H1 (cell line): ENCODE measurements around the gene TMEM164. TPM values are rescaled to one million over a fixed set of nuclear protein-coding genes. Genes with fewer than 3 reads are reported as not detected.

Source experiments
- CTCF ChIA-PET: fragments of 300-600 bp; sonication (Branson Sonifier 250); formaldehyde crosslinking; loops from one replicate; lab custom pipeline; 2021; ENCODE audit not compliant: partially characterized antibody; lab: Charles Lee
- POLR2A ChIA-PET: fragments of 300-600 bp; sonication (Branson Sonifier 250); formaldehyde crosslinking; loops from one replicate; lab custom pipeline; 2021; ENCODE audit warnings: inconsistent platforms; ENCODE audit not compliant: partially characterized antibody; lab: Charles Lee
- DNase-seq, 2 experiments: peaks; one replicate each; pipeline versions ENCODE4 v3.0.0 to v3.0.0-alpha.2; 2010 to 2022; ENCODE audit warnings: low spot score in 2 of 2, low read depth in 1 of 2, mixed read lengths in 1 of 2
- FAIRE-seq: peaks from 2 replicates; lab custom pipeline; 2011; peaks lifted over from hg19 to GRCh38; lab: Jason Lieb, UNC
- H2AFZ ChIP-seq: 2 replicates; pipeline ENCODE4 v1.8.1; 2012; ENCODE audit warnings: low read length, inconsistent platforms
- H2AK5ac ChIP-seq: 2 replicates; pipeline ENCODE4 v1.6.1; 2013; ENCODE audit warnings: low read depth, low read length
- H2BK120ac ChIP-seq: replicated peaks from 2 replicates; pipeline ENCODE3; 2013; ENCODE audit warnings: low read depth, low read length, inconsistent platforms
- H2BK12ac ChIP-seq: 2 replicates; pipeline ENCODE4 v1.6.1; 2013; ENCODE audit warnings: low read depth, low read length
- H2BK15ac ChIP-seq: 2 replicates; pipeline ENCODE4 v1.6.1; 2013; ENCODE audit warnings: low read length
- H2BK20ac ChIP-seq: 2 replicates; pipeline ENCODE4 v1.6.1; 2013; ENCODE audit warnings: low read length
- H2BK5ac ChIP-seq: 2 replicates; pipeline ENCODE4 v1.6.1; 2013; ENCODE audit warnings: low read depth, low read length
- H3K14ac ChIP-seq: 2 replicates; pipeline ENCODE4 v1.6.1; 2013; ENCODE audit warnings: inconsistent platforms; ENCODE audit not compliant: insufficient read length
- H3K18ac ChIP-seq: 2 replicates; pipeline ENCODE4 v1.6.1; 2013; ENCODE audit warnings: low read length; ENCODE audit errors: extremely low read depth
- H3K23ac ChIP-seq: 2 replicates; pipeline ENCODE4 v1.6.1; 2013; ENCODE audit warnings: inconsistent platforms; ENCODE audit not compliant: insufficient read length
- H3K23me2 ChIP-seq: 2 replicates; pipeline ENCODE4 v1.6.1; 2013; ENCODE audit warnings: low read depth, low read length
- H3K27ac ChIP-seq: 2 replicates; pipeline ENCODE4 v1.6.1; 2011; ENCODE audit warnings: low read depth, low read length, inconsistent platforms
- H3K27me3 ChIP-seq, 4 experiments: replicated peaks in 1 of 4; 1 replicate in 1 of 4; 2 replicates in 3 of 4; pipeline versions ENCODE4 v1.6.1 to v1.8.1; 2011 to 2013; ENCODE audit warnings: low read length in 3 of 4, mild to moderate bottlenecking in 3 of 4, inconsistent platforms in 2 of 4, mixed read lengths in 2 of 4, moderate library complexity in 1 of 4; ENCODE audit not compliant: control insufficient read depth in 3 of 4, insufficient read depth in 3 of 4; ENCODE audit errors: extremely low read depth in 1 of 4
- H3K36me3 ChIP-seq, 4 experiments: 2 replicates each; pipeline versions ENCODE4 v1.6.1 to v1.8.1; 2011 to 2013; ENCODE audit warnings: mild to moderate bottlenecking in 4 of 4, low read length in 3 of 4, moderate library complexity in 2 of 4, control low read depth in 1 of 4, inconsistent platforms in 1 of 4; ENCODE audit not compliant: insufficient read depth in 4 of 4, control insufficient read depth in 2 of 4
- H3K4ac ChIP-seq: replicated peaks from 2 replicates; pipeline ENCODE3; 2013; ENCODE audit warnings: low read length, low read depth, mixed read lengths, inconsistent platforms; ENCODE audit not compliant: insufficient read length
- H3K4me1 ChIP-seq, 4 experiments: replicated peaks in 1 of 4; 1 replicate in 1 of 4; 2 replicates in 3 of 4; pipeline versions ENCODE4 v1.6.1 to v1.8.1; 2011 to 2013; ENCODE audit warnings: low read length in 3 of 4, inconsistent platforms in 2 of 4, mixed read lengths in 1 of 4; ENCODE audit not compliant: insufficient read depth in 4 of 4, control insufficient read depth in 3 of 4
- H3K4me2 ChIP-seq, 2 experiments: 2 replicates each; pipeline versions ENCODE4 v1.6.1 to v1.8.1; 2011 to 2013; ENCODE audit warnings: low read depth in 2 of 2, low read length in 2 of 2, control low read depth in 1 of 2, inconsistent platforms in 1 of 2, mild to moderate bottlenecking in 1 of 2; ENCODE audit not compliant: insufficient read depth in 1 of 2
- H3K4me3 ChIP-seq, 4 experiments: fragments of 200-600, 300-600 bp in 1 of 4; sonication (generic), shearing (Covaris generic), sonication (Bioruptor Twin) in 1 of 4; 2 replicates each; pipeline versions ENCODE4 v1.5.1 to v1.8.1; 2011 to 2016; ENCODE audit warnings: low read length in 4 of 4, low read depth in 3 of 4, control low read depth in 2 of 4, inconsistent platforms in 2 of 4, mild to moderate bottlenecking in 2 of 4, mixed read lengths in 1 of 4, moderate library complexity in 1 of 4; ENCODE audit not compliant: insufficient read depth in 2 of 4; ENCODE audit errors: extremely low read depth in 1 of 4
- H3K56ac ChIP-seq: replicated peaks from 2 replicates; pipeline ENCODE3; 2013; ENCODE audit warnings: low read depth, mild to moderate bottlenecking, mixed read lengths, low read length, inconsistent platforms; ENCODE audit not compliant: insufficient read length
- H3K79me1 ChIP-seq: 2 replicates; pipeline ENCODE4 v1.6.1; 2013; ENCODE audit warnings: low read depth, low read length, control low read depth
- H3K79me2 ChIP-seq, 2 experiments: 2 replicates each; pipeline versions ENCODE4 v1.6.1 to v1.8.1; 2012 to 2013; ENCODE audit warnings: low read length in 2 of 2, mild to moderate bottlenecking in 2 of 2, inconsistent platforms in 1 of 2; ENCODE audit not compliant: insufficient read depth in 2 of 2, control insufficient read depth in 1 of 2
- H3K9ac ChIP-seq, 4 experiments: replicated peaks in 1 of 4; 1 replicate in 1 of 4; 2 replicates in 3 of 4; pipeline versions ENCODE4 v1.6.1 to v1.8.1; 2011 to 2013; ENCODE audit warnings: low read depth in 3 of 4, low read length in 3 of 4, control low read depth in 2 of 4, mild to moderate bottlenecking in 2 of 4, moderate library complexity in 2 of 4, inconsistent platforms in 1 of 4; ENCODE audit errors: extremely low read depth in 1 of 4
- H3K9me3 ChIP-seq, 2 experiments: 2 replicates each; pipeline versions ENCODE4 v1.6.1 to v1.8.1; 2012 to 2013; ENCODE audit warnings: mild to moderate bottlenecking in 2 of 2, moderate library complexity in 2 of 2, control low read depth in 1 of 2, inconsistent platforms in 1 of 2, low read depth in 1 of 2, low read length in 1 of 2, mixed read lengths in 1 of 2; ENCODE audit not compliant: insufficient read depth in 2 of 2
- H4K20me1 ChIP-seq, 2 experiments: replicated peaks in 1 of 2; 2 replicates each; pipeline versions ENCODE3 to v1.8.1; 2011 to 2013; ENCODE audit warnings: inconsistent platforms in 2 of 2, low read length in 2 of 2, mild to moderate bottlenecking in 1 of 2; ENCODE audit not compliant: insufficient read depth in 2 of 2, control insufficient read depth in 1 of 2
- H4K5ac ChIP-seq: 2 replicates; pipeline ENCODE4 v1.6.1; 2013; ENCODE audit warnings: low read length, low read depth, mixed read lengths, inconsistent platforms; ENCODE audit not compliant: insufficient read length
- H4K8ac ChIP-seq: 2 replicates; pipeline ENCODE4 v1.8.0; 2013; ENCODE audit warnings: mild to moderate bottlenecking, moderate library complexity, low read length, inconsistent platforms; ENCODE audit not compliant: insufficient read depth; ENCODE audit errors: extremely low read depth
- H4K91ac ChIP-seq: replicated peaks from 2 replicates; pipeline ENCODE3; 2013; ENCODE audit warnings: low read length, mixed read lengths, inconsistent platforms; ENCODE audit not compliant: insufficient read length
- JUN ChIP-seq: IDR thresholded peaks from 2 replicates; pipeline ENCODE4 v1.6.1; 2011; ENCODE audit warnings: low read depth, mild to moderate bottlenecking, improper control_type of control experiment, low read length
- SAP30 ChIP-seq: fragments of 300-600 bp; sonication (generic); IDR thresholded peaks from 2 replicates; pipeline ENCODE4 v1.7.1; 2012; ENCODE audit warnings: low read length, moderate library complexity, mild to moderate bottlenecking, inconsistent platforms; ENCODE audit not compliant: insufficient read depth, insufficient replicate concordance
- whole genome bisulfite sequencing, 2 experiments: shearing (Covaris generic) in 1 of 2; methylation state at CpG; one replicate each; pipeline versions ENCODE4 v1.1.6 to v1.1.7; 2013 to 2015; ENCODE audit warnings: low lambda C conversion rate in 2 of 2, mixed read lengths in 2 of 2, inconsistent platforms in 1 of 2, low coverage in 1 of 2, missing lambda C conversion rate in 1 of 2; ENCODE audit not compliant: insufficient replicate concordance in 2 of 2, insufficient coverage in 1 of 2, insufficient read length in 1 of 2; ENCODE audit errors: extremely low coverage in 1 of 2, missing lambda C conversion rate in 1 of 2; 5-methylcytosine and 5-hydroxymethylcytosine counted together
- polyA plus RNA-seq, 7 experiments: library from polyadenylated mRNA; depleted of rRNA in 3 of 7; stranded (reverse) in 5 of 7; unstranded in 2 of 7; fragments of >200 nt in 5 of 7; fragments of 200-250 nt in 2 of 7; gene quantifications; 1 replicate in 5 of 7; 2 replicates in 1 of 7; 4 replicates in 1 of 7; pipeline versions ENCODE4 v1.2.1 to v1.2.3, GENCODE V29; 2011 to 2013; ENCODE audit warnings: missing spikeins in 2 of 7, mixed read lengths in 2 of 7
- total RNA-seq: library from RNA; stranded (reverse); fragmentation: NEBNext Ultra II Directional; extraction: Animal tissue kit (Norgen Biotek cat#: 25700); gene quantifications from 2 replicates; pipeline ENCODE4 v1.2.1, GENCODE V29; 2021

TMEM164 gene
- total and polyA plus RNA-seq, 2 of the 8 experiments (the other 6 are each of a cell fraction or from before 2014, with no cell fraction given), result 7.3 to 14.8 TPM

DNA sequence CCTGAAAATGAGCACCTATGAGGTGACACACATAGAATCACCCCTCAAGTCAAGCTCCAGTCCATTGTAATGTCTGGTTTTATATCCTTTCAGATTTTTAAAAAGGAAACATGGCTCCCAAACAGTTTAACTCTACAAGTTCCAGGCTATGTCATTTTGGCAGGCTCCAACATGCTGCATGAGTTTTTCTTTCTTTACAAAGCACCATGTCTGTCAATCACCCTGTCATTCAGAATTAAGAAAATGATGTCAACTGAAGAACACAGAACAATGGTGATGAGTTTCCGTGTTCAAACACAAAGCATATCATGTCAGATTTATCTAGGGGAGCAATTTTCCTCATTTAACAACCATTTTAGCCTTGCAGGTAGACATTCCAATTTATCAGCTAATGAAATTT lies 208.4 kb downstream of the TMEM164 start:
- Histone ChIP-seq H3K23me2 (no peaks in the 10 kb centered on the region), H2BK15ac (no peak overlapping the region), H3K79me2 (no peaks in the 10 kb centered on the region), H2BK5ac (no peak overlapping the region), H2AFZ (no peak overlapping the region), H2BK120ac (no peak overlapping the region), H4K91ac (no peak overlapping the region), H4K8ac (no peak overlapping the region), H4K20me1 (no peaks in the 10 kb centered on the region), H3K27me3 (no peaks in the 10 kb centered on the region), H2BK20ac (no peak overlapping the region), H3K14ac (no peak overlapping the region), H3K56ac (no peak overlapping the region), H3K4ac (no peak overlapping the region), H4K5ac (no peak overlapping the region), H3K4me1 (no peaks in the 10 kb centered on the region), H2AK5ac (no peak overlapping the region), H3K36me3 (no peaks in the 10 kb centered on the region; a peak in 1 of 8 replicates), H3K23ac (no peak overlapping the region), H3K27ac (no peak overlapping the region), H3K4me2 (no peak overlapping the region), H3K18ac (no peak overlapping the region), H2BK12ac (no peak overlapping the region), H3K79me1 (no peaks in the 10 kb centered on the region), H3K9me3 (no peaks in the 10 kb centered on the region), H3K9ac (no peak overlapping the region), H3K4me3 (no peak overlapping the region)
- DNase-seq, result no peak
- ChIA-PET POLR2A (no interaction called here), CTCF (interaction anchor here (0.6 to 2.1 kb wide), 11 partner anchors 12 to 398 kb away, joined by 3 to 8 read pairs (median 4); no protein-coding TSS in a partner anchor)
- WGBS, 2 experiments, result 100% methylated on average over 1 of the region's 1 CpG; no CpG with 5 or more reads in 1 of the 2 experiments
- no peak for FAIRE-seq
- TF ChIP-seq JUN (no peak), SAP30 (no peak)
